CD14-positive monocyte (primary cell): ENCODE measurements around the gene IL21R. TPM values are rescaled to one million over a fixed set of nuclear protein-coding genes. Genes with fewer than 3 reads are reported as not detected.

ENCODE experiments used
- DNase-seq, 3 donors: peaks; one replicate each; pipeline ENCODE4 v3.0.0-alpha.2; 2011 to 2022
- H2AFZ ChIP-seq: 2 replicates; pipeline ENCODE4 v1.6.0; 2012; ENCODE audit warnings: mild to moderate bottlenecking, low read depth, low read length, inconsistent platforms; ENCODE audit not compliant: insufficient read depth, poor library complexity, severe bottlenecking
- H3K27ac ChIP-seq, 2 donors: 1 replicate in 1 of 2; 2 replicates in 1 of 2; pipeline ENCODE4 v1.5.1; 2012 to 2013; ENCODE audit warnings: low read length in 2 of 2, control low read depth in 1 of 2, inconsistent platforms in 1 of 2, low read depth in 1 of 2, mild to moderate bottlenecking in 1 of 2
- H3K27me3 ChIP-seq, 2 donors: one replicate each; pipeline versions ENCODE4 v1.6.0 to v1.6.1; 2011 to 2013; ENCODE audit warnings: low read length in 2 of 2; ENCODE audit not compliant: control insufficient read depth in 2 of 2, insufficient read depth in 2 of 2
- H3K36me3 ChIP-seq, 2 donors: replicated peaks in 1 of 2; 1 replicate in 1 of 2; 2 replicates in 1 of 2; pipeline versions ENCODE4 v1.5.1 to v1.6.1; 2012 to 2013; ENCODE audit warnings: low read length in 2 of 2, control low read depth in 1 of 2, inconsistent platforms in 1 of 2, mild to moderate bottlenecking in 1 of 2; ENCODE audit not compliant: insufficient read depth in 2 of 2, control insufficient read depth in 1 of 2
- H3K4me1 ChIP-seq, 2 donors: 1 replicate in 1 of 2; 2 replicates in 1 of 2; pipeline versions ENCODE4 v1.5.1 to v1.6.1; 2012 to 2013; ENCODE audit warnings: low read length in 2 of 2, control low read depth in 1 of 2, inconsistent platforms in 1 of 2, mild to moderate bottlenecking in 1 of 2, moderate library complexity in 1 of 2; ENCODE audit not compliant: insufficient read depth in 2 of 2, control insufficient read depth in 1 of 2
- H3K4me2 ChIP-seq: replicated peaks from 2 replicates; pipeline ENCODE3; 2012; ENCODE audit warnings: low read length, moderate library complexity, mild to moderate bottlenecking; ENCODE audit not compliant: poor library complexity, severe bottlenecking; ENCODE audit errors: extremely low read depth
- H3K4me3 ChIP-seq, 3 experiments: fragments of 200-600 bp in 1 of 3; sonication (generic) in 1 of 3; replicated peaks in 1 of 3; 1 replicate in 2 of 3; 2 replicates in 1 of 3; pipeline ENCODE4 v1.5.1; 2011 to 2013; ENCODE audit warnings: low read length in 3 of 3, mild to moderate bottlenecking in 3 of 3, control low read depth in 2 of 3, low read depth in 2 of 3, inconsistent platforms in 1 of 3, moderate library complexity in 1 of 3
- H3K79me2 ChIP-seq: 2 replicates; pipeline ENCODE4 v1.6.0; 2012; ENCODE audit warnings: mild to moderate bottlenecking, control low read depth, inconsistent platforms, low read length, moderate library complexity; ENCODE audit not compliant: insufficient read depth
- H3K9ac ChIP-seq: 2 replicates; pipeline ENCODE4 v1.6.0; 2017; ENCODE audit warnings: low read length, mild to moderate bottlenecking; ENCODE audit not compliant: insufficient read depth, poor library complexity, severe bottlenecking
- H3K9me3 ChIP-seq, 2 donors: replicated peaks in 1 of 2; 1 replicate in 1 of 2; 2 replicates in 1 of 2; pipeline versions ENCODE4 v1.5.1 to v1.6.1; 2012 to 2013; ENCODE audit warnings: low read length in 2 of 2, control low read depth in 1 of 2; ENCODE audit not compliant: control insufficient read depth in 1 of 2, insufficient read depth in 1 of 2
- H4K20me1 ChIP-seq: 2 replicates; pipeline ENCODE4 v1.6.0; 2012; ENCODE audit warnings: mild to moderate bottlenecking, low read length, control low read depth, moderate library complexity; ENCODE audit not compliant: insufficient read depth
- H3K27ac Mint-ChIP-seq, 7 donors: one replicate each; pipeline ENCODE4 v1.8.0; 2020; ENCODE audit warnings: mild to moderate bottlenecking in 7 of 7, mixed read lengths in 7 of 7, moderate library complexity in 6 of 7, inconsistent platforms in 2 of 7
- H3K27me3 Mint-ChIP-seq, 3 donors: one replicate each; pipeline ENCODE4 v1.8.0; 2021 to 2022; ENCODE audit warnings: low read depth in 3 of 3, mild to moderate bottlenecking in 3 of 3, mixed read lengths in 3 of 3, moderate library complexity in 3 of 3, inconsistent platforms in 1 of 3
- H3K36me3 Mint-ChIP-seq, 2 donors: one replicate each; pipeline ENCODE4 v1.8.0; 2020; ENCODE audit warnings: mixed read lengths in 2 of 2, inconsistent platforms in 1 of 2, mild to moderate bottlenecking in 1 of 2
- H3K4me1 Mint-ChIP-seq: one replicate; pipeline ENCODE4 v1.8.0; 2020; ENCODE audit warnings: mild to moderate bottlenecking, mixed read lengths
- H3K4me3 Mint-ChIP-seq, 2 donors: one replicate each; pipeline ENCODE4 v1.8.0; 2020; ENCODE audit warnings: mild to moderate bottlenecking in 2 of 2, mixed read lengths in 2 of 2, moderate library complexity in 1 of 2
- H3K9me3 Mint-ChIP-seq, 7 donors: one replicate each; pipeline ENCODE4 v1.8.0; 2020 to 2022; ENCODE audit warnings: mixed read lengths in 7 of 7, mild to moderate bottlenecking in 6 of 7, moderate library complexity in 6 of 7, inconsistent platforms in 2 of 7
- CTCF ChIP-seq: fragments of 200-600 bp; IDR thresholded peaks from one replicate; pipeline ENCODE4 v1.8.0; 2022; ENCODE audit warnings: antibody characterized with exemption, mild to moderate bottlenecking
- WGBS: methylation state at CpG from one replicate; pipeline ENCODE4 v1.1.5; 2013; ENCODE audit warnings: missing lambda C conversion rate; ENCODE audit not compliant: insufficient coverage; 5-methylcytosine and 5-hydroxymethylcytosine counted together
- intact Hi-C, 2 donors: fragments of 100-400 bp; cut with micrococcal nuclease; formaldehyde crosslinking; loops; one replicate each; pipeline versions ENCODE4 v1.15.0 to v1.15.1; 2023
- polyA plus RNA-seq, 3 donors: library from polyadenylated mRNA; depleted of rRNA in 1 of 3; unstranded in 2 of 3; stranded (reverse) in 1 of 3; fragments of 300-500 nt in 2 of 3; fragments of >200 nt in 1 of 3; fragmentation: Illumina TruSeq in 2 of 3; gene quantifications; 1 replicate in 2 of 3; 2 replicates in 1 of 3; pipeline ENCODE4 v1.2.3, GENCODE V29; 2012 to 2021

Gene IL21R
- polyA plus RNA-seq, 3 donors: 1.0 to 1.7 (median 1.4) TPM

- Histone ChIP-seq H3K4me2 (peak overlapping the region; percentile 52), H4K20me1 (no peaks in the 10 kb centered on the region), H3K9ac (no peak overlapping the region), H3K27ac (peak overlapping the region; percentile 81 to 87), H3K27me3 (no peaks in the 10 kb centered on the region), H3K79me2 (no peaks in the 10 kb centered on the region), H2AFZ (peak overlapping the region; percentile 71), H3K4me1 (peaks cover 35 to 39% of the 10 kb centered on the region in 2 donors), H3K4me3 (peak overlapping the region in 1 of 3 experiments; percentile 55), H3K9me3 (no peaks in the 10 kb centered on the region), H3K36me3 (no peaks in the 10 kb centered on the region)
- Mint-ChIP-seq H3K9me3 (peaks cover 5 to 14% (median 11%) of the 10 kb centered on the region in 7 donors), H3K27me3 (peaks cover 0 to 7% (median 2%) of the 10 kb centered on the region in 3 donors), H3K27ac (peak overlapping the region; percentile 54 to 94 (median 83)), H3K4me3 (peak overlapping the region in 1 of 2 donors; percentile 75), H3K4me1 (peaks cover 42% of the 10 kb centered on the region), H3K36me3 (peaks cover 0 to 2% of the 10 kb centered on the region in 2 donors)
- intact Hi-C loops: no loop called here
- no peak for TF ChIP-seq CTCF
- WGBS: 67% methylated on average over 2 of the region's 5 CpGs
- DNase-seq: no peak
These were observed 17.5 kb upstream of the IL21R start for GRCh38 chr16:27384425-27384824.

- no peak overlapping the region for H3K9ac ChIP-seq
- no peaks in the 10 kb centered on the region for H4K20me1 ChIP-seq
- DNase-seq: no peak
- no peak overlapping the region for H2AFZ ChIP-seq
- H3K79me2 ChIP-seq: no peaks in the 10 kb centered on the region
- WGBS: no CpG with 5 or more reads among the region's 7 CpGs
- Mint-ChIP-seq H3K27ac (peak overlapping the region in 1 of 7 donors; percentile 18), H3K4me1 (peaks cover 45% of the 10 kb centered on the region), H3K27me3 (peaks cover 0 to 4% (median 0%) of the 10 kb centered on the region in 3 donors), H3K4me3 (no peak overlapping the region), H3K36me3 (peaks cover 0 to 2% of the 10 kb centered on the region in 2 donors), H3K9me3 (peaks cover 7 to 18% (median 14%) of the 10 kb centered on the region in 7 donors)
- peaks cover 41 to 47% of the 10 kb centered on the region in 2 donors for H3K4me1 ChIP-seq
- intact Hi-C loops: no loop called here
- H3K4me2 ChIP-seq: no peak overlapping the region
- H3K4me3 ChIP-seq: no peak overlapping the region
- H3K27ac ChIP-seq: no peak overlapping the region
- H3K27me3 ChIP-seq: no peaks in the 10 kb centered on the region
- no peaks in the 10 kb centered on the region for H3K36me3 ChIP-seq
- no peak for TF ChIP-seq CTCF
- H3K9me3 ChIP-seq: no peaks in the 10 kb centered on the region
These were observed 16.6 kb upstream of the IL21R start for GRCh38 chr16:27385398-27385797.
